HepG2 (cell line): ENCODE data around the gene HS6ST2. TPM values are rescaled to one million over a fixed set of nuclear protein-coding genes. Genes with fewer than 3 reads are reported as not detected.

Source experiments
- CCDC6 ChIP-seq: sonication (generic); formaldehyde crosslinking; IDR thresholded peaks from 2 replicates; pipeline ENCODE4 v1.8.1; 2022; ENCODE audit warnings: mild to moderate bottlenecking, missing genetic modification reagents, moderate library complexity
- EP300 ChIP-seq, 3 experiments: sonication (generic) in 1 of 3; formaldehyde crosslinking in 1 of 3; IDR thresholded peaks; 2 replicates each; pipeline versions ENCODE4 v1.5.1 to v1.6.1; 2011 to 2020; ENCODE audit warnings: low read depth in 2 of 3, low read length in 2 of 3, borderline replicate concordance in 1 of 3, improper control_type of control experiment in 1 of 3, mild to moderate bottlenecking in 1 of 3, missing genetic modification reagents in 1 of 3, moderate library complexity in 1 of 3
- ETV6 ChIP-seq: sonication (generic); formaldehyde crosslinking; conservative IDR thresholded peaks from 2 replicates; pipeline ENCODE4 v1.4.0; 2020; ENCODE audit warnings: missing genetic modification reagents
- FOXA1 ChIP-seq, 2 experiments: fragments of 450-650 bp in 1 of 2; sonication (generic) in 1 of 2; formaldehyde crosslinking in 1 of 2; IDR thresholded peaks; 2 replicates each; pipeline versions ENCODE4 v1.4.0 to v1.6.1; 2016 to 2020; ENCODE audit warnings: missing genetic modification reagents in 1 of 2
- IKZF1 ChIP-seq: fragments of 450-650 bp; IDR thresholded peaks from 2 replicates; pipeline ENCODE4 v1.7.1; 2016
- KDM3A ChIP-seq: IDR thresholded peaks from 2 replicates; pipeline ENCODE4 v1.6.1; 2018; ENCODE audit warnings: low read depth, missing compliant biosample characterization
- KLF9 ChIP-seq: IDR thresholded peaks from 2 replicates; pipeline ENCODE4 v1.6.1; 2016; ENCODE audit warnings: low read depth
- NONO ChIP-seq, 2 experiments: fragments of 450-650 bp in 1 of 2; sonication (generic) in 1 of 2; formaldehyde crosslinking in 1 of 2; IDR thresholded peaks in 1 of 2; conservative IDR thresholded peaks in 1 of 2; 2 replicates each; pipeline versions ENCODE4 v1.6.1 to v1.8.0; 2017 to 2022; ENCODE audit warnings: mild to moderate bottlenecking in 1 of 2, missing genetic modification reagents in 1 of 2, moderate library complexity in 1 of 2
- ONECUT2 ChIP-seq: sonication (generic); formaldehyde crosslinking; IDR thresholded peaks from 2 replicates; pipeline ENCODE4 v1.4.0; 2020; ENCODE audit warnings: missing genetic modification reagents
- PITX1 ChIP-seq: sonication (generic); formaldehyde crosslinking; IDR thresholded peaks from 2 replicates; pipeline ENCODE4 v1.5.1; 2020; ENCODE audit warnings: mild to moderate bottlenecking, missing genetic modification reagents
- RORA ChIP-seq: sonication (generic); formaldehyde crosslinking; IDR thresholded peaks from 2 replicates; pipeline ENCODE4 v1.5.0; 2020; ENCODE audit warnings: mild to moderate bottlenecking, missing genetic modification reagents, moderate library complexity
- SRSF9 ChIP-seq: fragments of 200-400 bp; formaldehyde crosslinking; IDR thresholded peaks from 2 replicates; pipeline ENCODE4 v1.6.1; 2018; ENCODE audit warnings: borderline replicate concordance, mild to moderate bottlenecking, low read depth, low read length; ENCODE audit not compliant: insufficient read depth, poor library complexity, severe bottlenecking
- TCF7L2 ChIP-seq: IDR thresholded peaks from 2 replicates; pipeline ENCODE4 v1.6.1; 2011; ENCODE audit warnings: mild to moderate bottlenecking, low read depth, low read length, moderate library complexity
- ZSCAN12 ChIP-seq: sonication (generic); formaldehyde crosslinking; IDR thresholded peaks from 2 replicates; pipeline ENCODE4 v1.9.0; 2021; ENCODE audit warnings: mild to moderate bottlenecking, missing genetic modification reagents
- polyA plus RNA-seq, 8 experiments: library from polyadenylated mRNA; depleted of rRNA in 3 of 8; stranded (reverse) in 7 of 8; unstranded in 1 of 8; fragments of >200 nt; fragmentation: Illumina TruSeq in 4 of 8; extraction: Trizol in 4 of 8; gene quantifications; 2 replicates each; pipeline versions ENCODE4 v1.2.1 to v1.2.3, GENCODE V29; 2011 to 2016; ENCODE audit warnings: low read depth in 4 of 8, missing spikeins in 1 of 8, mixed read lengths in 1 of 8; ENCODE audit not compliant: insufficient read depth in 1 of 8
- total RNA-seq, 5 experiments: library from RNA; depleted of rRNA; stranded (reverse); fragments of >200 nt; fragmentation: Illumina TruSeq; extraction: Trizol; gene quantifications; 2 replicates each; pipeline ENCODE4 v1.2.3, GENCODE V29; 2016; ENCODE audit warnings: low read depth in 1 of 5
- TF ChIP-seq, protein P1 (sequence below): sonication (generic); formaldehyde crosslinking; IDR thresholded peaks from 2 replicates; pipeline ENCODE4 v1.9.0; 2021; ENCODE audit warnings: missing genetic modification reagents, borderline replicate concordance
- TF ChIP-seq, protein P2 (sequence below): sonication (generic); formaldehyde crosslinking; IDR thresholded peaks from 2 replicates; pipeline ENCODE4 v1.8.0; 2022; ENCODE audit warnings: mild to moderate bottlenecking, missing genetic modification reagents, borderline replicate concordance
- TF ChIP-seq, protein P3 (sequence below): sonication (generic); formaldehyde crosslinking; IDR thresholded peaks from 2 replicates; pipeline ENCODE4 v1.4.0; 2020; ENCODE audit warnings: missing genetic modification reagents
- TF ChIP-seq, protein P4 (sequence below): sonication (generic); formaldehyde crosslinking; IDR thresholded peaks from 2 replicates; pipeline ENCODE4 v1.8.1; 2023; ENCODE audit warnings: mild to moderate bottlenecking, missing genetic modification reagents, borderline replicate concordance
- TF ChIP-seq, protein P5 (sequence below): IDR thresholded peaks from 2 replicates; pipeline ENCODE4 v1.6.1; 2016; ENCODE audit warnings: low read depth, missing genetic modification reagents, missing compliant biosample characterization

Gene HS6ST2
- total and polyA plus RNA-seq, 2 of the 13 experiments (the other 11 are each of a cell fraction or from before 2014, with no cell fraction given) = 0.05 TPM; not detected in 1

DNA sequence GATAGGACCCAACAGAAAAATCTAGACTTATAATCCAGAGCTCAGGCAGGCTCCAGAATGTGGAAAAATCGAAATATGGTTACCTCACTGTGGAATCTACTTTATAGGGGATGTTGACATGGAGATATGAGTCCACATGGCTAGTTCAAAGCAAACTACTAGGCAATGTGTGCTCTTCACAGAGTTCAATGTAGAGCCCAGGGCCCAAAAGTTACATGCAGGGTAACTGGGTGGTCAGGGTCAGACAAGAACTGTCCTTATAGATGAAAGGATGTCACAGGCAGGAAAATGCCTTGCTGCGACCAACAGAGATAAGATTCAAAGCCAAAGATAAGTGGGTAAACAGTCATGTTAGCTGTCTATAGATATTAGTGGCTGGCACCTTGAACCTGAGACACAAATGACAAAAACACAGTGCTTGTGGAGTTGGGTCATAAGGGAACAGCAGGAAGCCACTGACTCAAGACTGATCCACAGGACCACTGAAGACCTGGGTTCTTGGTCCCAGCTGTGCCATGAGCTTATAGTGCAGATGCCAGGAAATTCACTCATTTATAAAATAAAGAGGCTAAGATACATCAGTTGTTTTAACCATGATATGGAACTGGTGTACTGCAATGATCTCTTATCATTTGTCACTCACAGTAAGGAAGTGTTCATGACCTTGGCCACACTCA, 367.9 kb downstream of the HS6ST2 start (continued):
- no peak for TF ChIP-seq ETV6 (CRISPR knock-in tag)
- peak; percentile 92 to 99; a peak in 3 of 4 replicates for TF ChIP-seq EP300 (IDR thresholded peaks at IDR 0.05; ENCODE audit: low read depth in 2 of 2, low read length in 2 of 2)
- peak; percentile 100 for TF ChIP-seq EP300 (CRISPR knock-in tag; IDR thresholded peaks at IDR 0.05; ENCODE audit: borderline replicate concordance)
- peak; percentile 97 for TF ChIP-seq PITX1 (CRISPR knock-in tag)
- no peak for TF ChIP-seq KLF9 (CRISPR knock-in tag)
- TF ChIP-seq RORA = no peak
- TF ChIP-seq FOXA1 (IDR thresholded peaks at IDR 0.05) = peak; percentile 83
- peak; percentile 87 for TF ChIP-seq FOXA1 (CRISPR knock-in tag; IDR thresholded peaks at IDR 0.05)
- TF ChIP-seq, protein P1, sequence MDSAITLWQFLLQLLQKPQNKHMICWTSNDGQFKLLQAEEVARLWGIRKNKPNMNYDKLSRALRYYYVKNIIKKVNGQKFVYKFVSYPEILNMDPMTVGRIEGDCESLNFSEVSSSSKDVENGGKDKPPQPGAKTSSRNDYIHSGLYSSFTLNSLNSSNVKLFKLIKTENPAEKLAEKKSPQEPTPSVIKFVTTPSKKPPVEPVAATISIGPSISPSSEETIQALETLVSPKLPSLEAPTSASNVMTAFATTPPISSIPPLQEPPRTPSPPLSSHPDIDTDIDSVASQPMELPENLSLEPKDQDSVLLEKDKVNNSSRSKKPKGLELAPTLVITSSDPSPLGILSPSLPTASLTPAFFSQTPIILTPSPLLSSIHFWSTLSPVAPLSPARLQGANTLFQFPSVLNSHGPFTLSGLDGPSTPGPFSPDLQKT = no peak
- TF ChIP-seq, protein P2, sequence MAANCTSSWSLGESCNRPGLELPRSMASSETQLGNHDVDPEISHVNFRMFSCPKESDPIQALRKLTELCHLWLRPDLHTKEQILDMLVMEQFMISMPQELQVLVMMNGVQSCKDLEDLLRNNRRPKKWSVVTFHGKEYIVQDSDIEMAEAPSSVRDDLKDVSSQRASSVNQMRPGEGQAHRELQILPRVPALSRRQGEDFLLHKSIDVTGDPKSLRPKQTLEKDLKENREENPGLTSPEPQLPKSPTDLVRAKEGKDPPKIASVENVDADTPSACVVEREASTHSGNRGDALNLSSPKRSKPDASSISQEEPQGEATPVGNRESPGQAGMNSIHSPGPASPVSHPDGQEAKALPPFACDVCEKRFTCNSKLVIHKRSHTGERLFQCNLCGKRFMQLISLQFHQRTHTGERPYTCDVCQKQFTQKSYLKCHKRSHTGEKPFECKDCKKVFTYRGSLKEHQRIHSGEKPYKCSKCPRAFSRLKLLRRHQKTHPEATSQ (CRISPR knock-in tag) = no peak
- no peak for TF ChIP-seq ZSCAN12 (CRISPR knock-in tag)
- no peak for TF ChIP-seq IKZF1
- TF ChIP-seq, protein P3, sequence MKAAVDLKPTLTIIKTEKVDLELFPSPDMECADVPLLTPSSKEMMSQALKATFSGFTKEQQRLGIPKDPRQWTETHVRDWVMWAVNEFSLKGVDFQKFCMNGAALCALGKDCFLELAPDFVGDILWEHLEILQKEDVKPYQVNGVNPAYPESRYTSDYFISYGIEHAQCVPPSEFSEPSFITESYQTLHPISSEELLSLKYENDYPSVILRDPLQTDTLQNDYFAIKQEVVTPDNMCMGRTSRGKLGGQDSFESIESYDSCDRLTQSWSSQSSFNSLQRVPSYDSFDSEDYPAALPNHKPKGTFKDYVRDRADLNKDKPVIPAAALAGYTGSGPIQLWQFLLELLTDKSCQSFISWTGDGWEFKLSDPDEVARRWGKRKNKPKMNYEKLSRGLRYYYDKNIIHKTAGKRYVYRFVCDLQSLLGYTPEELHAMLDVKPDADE (CRISPR knock-in tag) = no peak
- TF ChIP-seq ONECUT2 (CRISPR knock-in tag) = peak; percentile 71
- TF ChIP-seq TCF7L2 = peak; percentile 97
- TF ChIP-seq, protein P4, sequence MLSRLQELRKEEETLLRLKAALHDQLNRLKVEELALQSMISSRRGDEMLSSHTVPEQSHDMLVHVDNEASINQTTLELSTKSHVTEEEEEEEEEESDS (CRISPR knock-in tag) = no peak
- TF ChIP-seq CCDC6 = no peak
- TF ChIP-seq NONO (IDR thresholded peaks at IDR 0.05) = no peak
- TF ChIP-seq NONO (CRISPR knock-in tag; conservative IDR thresholded peaks at IDR 0.05) = peak; percentile 70; the same call in 1 of the 2 replicates
- no peak for TF ChIP-seq SRSF9
- peak; percentile 84; the same call in 1 of the 2 replicates for TF ChIP-seq KDM3A (CRISPR knock-in tag)
- TF ChIP-seq, protein P5, sequence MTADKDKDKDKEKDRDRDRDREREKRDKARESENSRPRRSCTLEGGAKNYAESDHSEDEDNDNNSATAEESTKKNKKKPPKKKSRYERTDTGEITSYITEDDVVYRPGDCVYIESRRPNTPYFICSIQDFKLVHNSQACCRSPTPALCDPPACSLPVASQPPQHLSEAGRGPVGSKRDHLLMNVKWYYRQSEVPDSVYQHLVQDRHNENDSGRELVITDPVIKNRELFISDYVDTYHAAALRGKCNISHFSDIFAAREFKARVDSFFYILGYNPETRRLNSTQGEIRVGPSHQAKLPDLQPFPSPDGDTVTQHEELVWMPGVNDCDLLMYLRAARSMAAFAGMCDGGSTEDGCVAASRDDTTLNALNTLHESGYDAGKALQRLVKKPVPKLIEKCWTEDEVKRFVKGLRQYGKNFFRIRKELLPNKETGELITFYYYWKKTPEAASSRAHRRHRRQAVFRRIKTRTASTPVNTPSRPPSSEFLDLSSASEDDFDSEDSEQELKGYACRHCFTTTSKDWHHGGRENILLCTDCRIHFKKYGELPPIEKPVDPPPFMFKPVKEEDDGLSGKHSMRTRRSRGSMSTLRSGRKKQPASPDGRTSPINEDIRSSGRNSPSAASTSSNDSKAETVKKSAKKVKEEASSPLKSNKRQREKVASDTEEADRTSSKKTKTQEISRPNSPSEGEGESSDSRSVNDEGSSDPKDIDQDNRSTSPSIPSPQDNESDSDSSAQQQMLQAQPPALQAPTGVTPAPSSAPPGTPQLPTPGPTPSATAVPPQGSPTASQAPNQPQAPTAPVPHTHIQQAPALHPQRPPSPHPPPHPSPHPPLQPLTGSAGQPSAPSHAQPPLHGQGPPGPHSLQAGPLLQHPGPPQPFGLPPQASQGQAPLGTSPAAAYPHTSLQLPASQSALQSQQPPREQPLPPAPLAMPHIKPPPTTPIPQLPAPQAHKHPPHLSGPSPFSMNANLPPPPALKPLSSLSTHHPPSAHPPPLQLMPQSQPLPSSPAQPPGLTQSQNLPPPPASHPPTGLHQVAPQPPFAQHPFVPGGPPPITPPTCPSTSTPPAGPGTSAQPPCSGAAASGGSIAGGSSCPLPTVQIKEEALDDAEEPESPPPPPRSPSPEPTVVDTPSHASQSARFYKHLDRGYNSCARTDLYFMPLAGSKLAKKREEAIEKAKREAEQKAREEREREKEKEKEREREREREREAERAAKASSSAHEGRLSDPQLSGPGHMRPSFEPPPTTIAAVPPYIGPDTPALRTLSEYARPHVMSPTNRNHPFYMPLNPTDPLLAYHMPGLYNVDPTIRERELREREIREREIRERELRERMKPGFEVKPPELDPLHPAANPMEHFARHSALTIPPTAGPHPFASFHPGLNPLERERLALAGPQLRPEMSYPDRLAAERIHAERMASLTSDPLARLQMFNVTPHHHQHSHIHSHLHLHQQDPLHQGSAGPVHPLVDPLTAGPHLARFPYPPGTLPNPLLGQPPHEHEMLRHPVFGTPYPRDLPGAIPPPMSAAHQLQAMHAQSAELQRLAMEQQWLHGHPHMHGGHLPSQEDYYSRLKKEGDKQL (CRISPR knock-in tag) = peak; percentile 92
